ENCODE measurements around the gene DCLRE1B.

DCLRE1B gene

GRCh38 chr1:113904674-113905434 lies at the start of gene DCLRE1B, which contains the start of gene AP4B1:
DCLRE1B (plus strand) TSS chr1:113905326; CDS start chr1:113905587, 261 bp downstream.
AP4B1 (minus strand) TSS chr1:113904799; CDS start chr1:113904717, 82 bp downstream.
- DNase-seq: peak; percentile 95
- peaks cover 3% of the 10 kb centered on the region for H3K27me3 Mint-ChIP-seq (ENCODE audit: low read depth, poor library complexity)
- H3K4me1 Mint-ChIP-seq: peaks cover 22% of the 10 kb centered on the region
- H3K9me3 Mint-ChIP-seq: no peaks in the 10 kb centered on the region
- TF ChIP-seq, protein P1, sequence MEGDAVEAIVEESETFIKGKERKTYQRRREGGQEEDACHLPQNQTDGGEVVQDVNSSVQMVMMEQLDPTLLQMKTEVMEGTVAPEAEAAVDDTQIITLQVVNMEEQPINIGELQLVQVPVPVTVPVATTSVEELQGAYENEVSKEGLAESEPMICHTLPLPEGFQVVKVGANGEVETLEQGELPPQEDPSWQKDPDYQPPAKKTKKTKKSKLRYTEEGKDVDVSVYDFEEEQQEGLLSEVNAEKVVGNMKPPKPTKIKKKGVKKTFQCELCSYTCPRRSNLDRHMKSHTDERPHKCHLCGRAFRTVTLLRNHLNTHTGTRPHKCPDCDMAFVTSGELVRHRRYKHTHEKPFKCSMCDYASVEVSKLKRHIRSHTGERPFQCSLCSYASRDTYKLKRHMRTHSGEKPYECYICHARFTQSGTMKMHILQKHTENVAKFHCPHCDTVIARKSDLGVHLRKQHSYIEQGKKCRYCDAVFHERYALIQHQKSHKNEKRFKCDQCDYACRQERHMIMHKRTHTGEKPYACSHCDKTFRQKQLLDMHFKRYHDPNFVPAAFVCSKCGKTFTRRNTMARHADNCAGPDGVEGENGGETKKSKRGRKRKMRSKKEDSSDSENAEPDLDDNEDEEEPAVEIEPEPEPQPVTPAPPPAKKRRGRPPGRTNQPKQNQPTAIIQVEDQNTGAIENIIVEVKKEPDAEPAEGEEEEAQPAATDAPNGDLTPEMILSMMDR (IDR thresholded peaks at IDR 0.05): no peak
- H3K27ac Mint-ChIP-seq: peak within 1 kb of the TSS; percentile 98
- peak within 1 kb of the TSS; percentile 99 for H3K4me3 Mint-ChIP-seq
- H3K36me3 Mint-ChIP-seq (ENCODE audit: low read depth): peaks cover 25% of the 10 kb centered on the region

- TF ChIP-seq, protein P1 (IDR thresholded peaks at IDR 0.05): no peak
- Mint-ChIP-seq H3K36me3 (ENCODE audit: low read depth) (no peaks in the 10 kb centered on the region), H3K4me1 (no peaks in the 10 kb centered on the region), H3K9me3 (no peaks in the 10 kb centered on the region), H3K4me3 (no peak overlapping the region), H3K27me3 (ENCODE audit: low read depth, poor library complexity) (peaks cover 3% of the 10 kb centered on the region), H3K27ac (no peak overlapping the region)
- no peak for DNase-seq
Observed at GRCh38 chr1:113855630-113856400, 49.3 kb upstream of the DCLRE1B start.

DNA sequence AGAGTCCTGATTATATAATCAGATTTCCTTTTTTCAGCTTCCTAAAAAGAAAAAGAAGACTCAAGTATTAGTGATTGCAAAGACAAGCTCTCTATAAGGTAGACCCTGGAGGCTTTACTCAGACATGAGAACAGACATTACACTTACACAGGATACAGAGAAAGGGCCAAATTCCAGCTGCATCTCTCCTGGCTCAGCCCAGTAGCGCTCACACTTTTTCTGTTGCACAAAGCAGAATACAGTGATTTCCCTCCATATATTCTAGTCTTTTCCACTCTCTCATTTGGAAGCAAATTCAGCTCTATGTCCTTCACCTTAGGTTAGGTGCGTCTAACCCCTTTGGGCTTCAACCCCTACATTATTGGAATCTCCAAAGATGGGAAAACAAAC lies 48.7 kb upstream of the DCLRE1B start:
- Mint-ChIP-seq H3K4me3 (no peak overlapping the region), H3K4me1 (no peaks in the 10 kb centered on the region), H3K36me3 (ENCODE audit: low read depth) (no peaks in the 10 kb centered on the region), H3K9me3 (no peaks in the 10 kb centered on the region), H3K27me3 (ENCODE audit: low read depth, poor library complexity) (peaks cover 5% of the 10 kb centered on the region), H3K27ac (no peak overlapping the region)
- TF ChIP-seq, protein P1 (IDR thresholded peaks at IDR 0.05): no peak
- no peak for DNase-seq

DNA sequence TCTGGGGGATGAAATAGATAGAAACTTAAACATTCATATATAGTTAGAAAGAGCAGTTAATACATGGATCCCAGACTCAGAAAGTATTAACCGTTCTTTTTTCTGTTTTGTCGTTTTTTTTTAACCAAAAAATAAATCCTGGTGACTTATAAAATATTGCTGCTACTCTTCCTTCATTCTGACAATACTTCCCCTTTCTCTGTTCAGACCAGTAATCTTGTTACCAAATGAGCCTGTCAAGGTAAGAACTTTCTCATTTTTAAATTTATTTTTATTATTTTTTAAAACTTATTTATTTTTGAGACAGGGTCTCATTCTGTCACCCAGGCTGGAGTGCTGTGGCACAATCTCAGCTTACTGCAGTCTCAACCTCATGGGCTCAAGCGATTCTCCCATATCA lies 47.4 kb upstream of the DCLRE1B start:
- Mint-ChIP-seq H3K4me3 (no peak overlapping the region), H3K36me3 (ENCODE audit: low read depth) (no peaks in the 10 kb centered on the region), H3K9me3 (no peaks in the 10 kb centered on the region), H3K4me1 (no peaks in the 10 kb centered on the region), H3K27ac (no peak overlapping the region), H3K27me3 (ENCODE audit: low read depth, poor library complexity) (peaks cover 3% of the 10 kb centered on the region)
- TF ChIP-seq, protein P1 (IDR thresholded peaks at IDR 0.05): no peak
- DNase-seq: no peak

DNA sequence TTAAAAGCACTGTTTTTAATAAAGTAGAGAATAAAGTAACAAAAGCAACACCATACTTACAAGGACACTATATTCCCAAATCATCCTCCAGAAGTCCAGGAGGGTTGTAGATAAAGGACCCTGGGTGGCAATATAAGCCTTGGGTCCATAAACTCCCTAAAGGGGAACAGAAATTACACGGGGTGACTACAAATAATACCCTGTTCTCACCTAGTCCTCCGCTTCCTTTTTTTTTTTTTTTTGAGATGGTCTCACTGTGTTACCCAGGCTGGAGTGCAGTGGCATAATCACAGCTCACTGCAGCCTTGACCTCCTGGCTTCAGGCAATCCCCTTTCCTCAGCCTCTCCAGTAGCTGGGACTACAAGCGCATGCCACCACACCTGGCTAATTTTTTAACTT lies 46.7 kb upstream of the DCLRE1B start:
- H3K27ac Mint-ChIP-seq: no peak overlapping the region
- DNase-seq: no peak
- H3K4me3 Mint-ChIP-seq: no peak overlapping the region
- no peaks in the 10 kb centered on the region for H3K36me3 Mint-ChIP-seq (ENCODE audit: low read depth)
- H3K27me3 Mint-ChIP-seq (ENCODE audit: low read depth, poor library complexity): peaks cover 3% of the 10 kb centered on the region
- no peaks in the 10 kb centered on the region for H3K4me1 Mint-ChIP-seq
- TF ChIP-seq, protein P1 (IDR thresholded peaks at IDR 0.05): no peak
- no peaks in the 10 kb centered on the region for H3K9me3 Mint-ChIP-seq

Data from nephron progenitor cell (in vitro differentiated cells).